HUES64 (cell line): ENCODE measurements around the gene CHAC1.

Experiments used
- H3K27ac ChIP-seq: 2 replicates; pipeline ENCODE4 v1.7.0; 2013; ENCODE audit warnings: low read depth, low read length, inconsistent platforms
- H3K27me3 ChIP-seq: 2 replicates; pipeline ENCODE4 v1.6.1; 2013; ENCODE audit warnings: mild to moderate bottlenecking, low read length; ENCODE audit not compliant: insufficient read depth
- H3K36me3 ChIP-seq: 2 replicates; pipeline ENCODE4 v1.6.1; 2013; ENCODE audit warnings: mild to moderate bottlenecking, low read length; ENCODE audit not compliant: insufficient read depth
- H3K4me1 ChIP-seq: 2 replicates; pipeline ENCODE4 v1.6.1; 2013; ENCODE audit warnings: mild to moderate bottlenecking, low read length, moderate library complexity; ENCODE audit not compliant: insufficient read depth
- H3K4me3 ChIP-seq: 2 replicates; pipeline ENCODE4 v1.5.1; 2013; ENCODE audit warnings: mild to moderate bottlenecking, low read length, moderate library complexity
- H3K9ac ChIP-seq: 2 replicates; pipeline ENCODE4 v1.6.1; 2013; ENCODE audit warnings: mild to moderate bottlenecking, low read depth, low read length
- H3K9me3 ChIP-seq: 2 replicates; pipeline ENCODE4 v1.6.1; 2013; ENCODE audit warnings: low read depth, low read length; ENCODE audit not compliant: insufficient read depth
- WGBS: fragments of 150-250, 120-280 bp; methylation state at CpG from one replicate; pipeline ENCODE4 v1.1.7; 2013; ENCODE audit warnings: missing lambda C conversion rate; 5-methylcytosine and 5-hydroxymethylcytosine counted together

The CHAC1 gene

GRCh38 chr15:40992825-40993224 is 39.6 kb downstream of the CHAC1 start:
- Histone ChIP-seq H3K9ac (no peak overlapping the region), H3K4me1 (no peaks in the 10 kb centered on the region), H3K36me3 (peaks cover 60% of the 10 kb centered on the region), H3K9me3 (no peaks in the 10 kb centered on the region), H3K4me3 (no peak overlapping the region), H3K27ac (no peak overlapping the region), H3K27me3 (no peaks in the 10 kb centered on the region)
- 93% methylated on average over 5 of the region's 5 CpGs for WGBS

DNA sequence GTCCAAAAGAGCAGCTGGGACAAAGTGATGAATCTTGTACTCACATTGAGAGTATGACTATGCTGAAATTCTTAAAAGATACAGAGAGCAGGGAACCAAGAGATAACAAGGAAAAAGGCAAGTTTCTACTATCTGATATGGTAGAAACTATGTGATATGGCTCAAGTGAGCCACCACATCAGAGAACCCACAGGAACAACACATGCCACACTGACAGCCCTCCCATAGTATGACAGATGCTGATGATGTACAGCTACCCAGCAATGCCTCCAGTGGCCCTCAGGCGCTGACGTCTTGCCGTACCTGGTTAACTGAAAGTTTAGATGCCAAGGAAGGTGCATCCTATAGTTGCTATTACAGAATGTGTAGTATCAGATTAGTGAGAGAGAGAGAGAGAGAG is 42.4 kb downstream of the CHAC1 start:
- 98% methylated on average over 3 of the region's 3 CpGs for WGBS
- Histone ChIP-seq H3K9me3 (no peaks in the 10 kb centered on the region), H3K27me3 (no peaks in the 10 kb centered on the region), H3K4me1 (no peaks in the 10 kb centered on the region), H3K36me3 (peaks cover 76% of the 10 kb centered on the region), H3K27ac (no peak overlapping the region), H3K4me3 (no peak overlapping the region), H3K9ac (no peak overlapping the region)

- Histone ChIP-seq H3K9me3 (no peaks in the 10 kb centered on the region), H3K27me3 (no peaks in the 10 kb centered on the region), H3K36me3 (peaks cover 86% of the 10 kb centered on the region), H3K4me3 (no peak overlapping the region), H3K4me1 (no peaks in the 10 kb centered on the region), H3K9ac (no peak overlapping the region), H3K27ac (no peak overlapping the region)
- 94% methylated on average over 4 of the region's 4 CpGs for WGBS
Measured at GRCh38 chr15:40999190-40999589, 45.9 kb downstream of the CHAC1 start.

DNA sequence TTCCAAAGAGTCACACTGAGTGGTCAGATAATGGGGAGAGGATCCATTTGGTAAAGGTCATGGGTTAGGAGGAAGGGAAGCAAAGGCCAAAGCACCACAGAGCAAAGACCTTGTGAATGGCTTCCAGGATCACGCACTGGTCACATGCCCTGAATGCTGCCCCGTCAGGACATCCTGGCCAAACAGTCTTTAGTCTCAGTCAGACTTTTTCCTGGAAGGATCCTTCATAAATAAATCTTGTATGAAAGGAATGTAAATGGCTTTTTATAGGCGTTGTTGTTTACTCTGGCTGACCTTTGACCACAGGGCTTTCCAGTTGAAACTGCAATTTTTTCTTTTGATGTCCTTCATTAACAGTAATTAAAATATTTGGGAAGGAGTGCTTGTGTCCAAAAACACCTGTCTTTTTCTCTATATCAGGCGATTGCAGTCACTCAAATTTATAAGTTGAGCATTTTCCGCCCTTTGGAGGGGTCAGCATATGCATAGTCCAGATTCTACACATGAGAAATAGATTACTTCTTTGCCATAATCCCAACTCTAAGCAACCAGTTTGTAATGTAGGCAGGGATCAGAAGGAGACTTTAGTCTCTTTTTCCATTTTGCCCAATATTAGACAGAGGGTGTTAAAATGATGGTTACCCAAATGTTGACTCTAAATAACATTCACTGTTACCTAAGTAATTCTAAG is 48.4 kb downstream of the CHAC1 start:
- H3K4me1 ChIP-seq = no peaks in the 10 kb centered on the region
- no peaks in the 10 kb centered on the region for H3K9me3 ChIP-seq
- no peak overlapping the region for H3K27ac ChIP-seq
- no peaks in the 10 kb centered on the region for H3K27me3 ChIP-seq
- WGBS = 97% methylated on average over 5 of the region's 5 CpGs
- no peak overlapping the region for H3K9ac ChIP-seq
- H3K4me3 ChIP-seq = no peak overlapping the region
- H3K36me3 ChIP-seq = peaks cover 85% of the 10 kb centered on the region

GRCh38 chr15:41004490-41004889 is 51.2 kb downstream of the CHAC1 start:
- peaks cover 67% of the 10 kb centered on the region for H3K36me3 ChIP-seq

More at GRCh38 chr15:41004490-41004889, 51.2 kb downstream of the CHAC1 start:
- WGBS = 92% methylated on average over 3 of the region's 3 CpGs
- Histone ChIP-seq H3K9me3 (no peaks in the 10 kb centered on the region), H3K27me3 (no peaks in the 10 kb centered on the region), H3K4me3 (no peak overlapping the region), H3K4me1 (no peaks in the 10 kb centered on the region), H3K27ac (no peak overlapping the region), H3K9ac (no peak overlapping the region)
